Keratinocyte (primary cell): ENCODE measurements around the gene WDR46.

ENCODE experiments used
- CTCF ChIP-seq, 3 experiments: IDR thresholded peaks in 1 of 3; conservative IDR thresholded peaks in 1 of 3; optimal IDR thresholded peaks in 1 of 3; 2 replicates in 2 of 3; 3 replicates in 1 of 3; pipeline versions ENCODE3 to v1.5.1; 2011; ENCODE audit warnings: low read length in 3 of 3, mild to moderate bottlenecking in 3 of 3, moderate library complexity in 2 of 3, control low read depth in 1 of 3, inconsistent platforms in 1 of 3; ENCODE audit not compliant: insufficient read depth in 2 of 3; ENCODE audit errors: extremely low read depth in 1 of 3
- EZH2 ChIP-seq: IDR thresholded peaks from one replicate; pipeline ENCODE4 v1.6.1; 2012; ENCODE audit warnings: inconsistent platforms, mild to moderate bottlenecking, low read length, moderate library complexity

GRCh38 chr6:33312361-33313104 is 23.5 kb upstream of the WDR46 start:
- TF ChIP-seq CTCF (optimal IDR thresholded peaks at IDR 0.05 in 1 of 3, IDR thresholded peaks at IDR 0.05 in 1 of 3, conservative IDR thresholded peaks at IDR 0.05 in 1 of 3; ENCODE audit: extremely low read depth in 1 of 3, insufficient read depth in 2 of 3, low read length in 3 of 3) = no peak
- TF ChIP-seq EZH2 = no peak
